Cortex of kidney (tissue), 1 donor: ENCODE results near the gene TMOD2.

Experiments
- DNase-seq: peaks from one replicate; lab custom pipeline; 2025; lab: John Stamatoyannopoulos, UW

TMOD2 gene

DNA sequence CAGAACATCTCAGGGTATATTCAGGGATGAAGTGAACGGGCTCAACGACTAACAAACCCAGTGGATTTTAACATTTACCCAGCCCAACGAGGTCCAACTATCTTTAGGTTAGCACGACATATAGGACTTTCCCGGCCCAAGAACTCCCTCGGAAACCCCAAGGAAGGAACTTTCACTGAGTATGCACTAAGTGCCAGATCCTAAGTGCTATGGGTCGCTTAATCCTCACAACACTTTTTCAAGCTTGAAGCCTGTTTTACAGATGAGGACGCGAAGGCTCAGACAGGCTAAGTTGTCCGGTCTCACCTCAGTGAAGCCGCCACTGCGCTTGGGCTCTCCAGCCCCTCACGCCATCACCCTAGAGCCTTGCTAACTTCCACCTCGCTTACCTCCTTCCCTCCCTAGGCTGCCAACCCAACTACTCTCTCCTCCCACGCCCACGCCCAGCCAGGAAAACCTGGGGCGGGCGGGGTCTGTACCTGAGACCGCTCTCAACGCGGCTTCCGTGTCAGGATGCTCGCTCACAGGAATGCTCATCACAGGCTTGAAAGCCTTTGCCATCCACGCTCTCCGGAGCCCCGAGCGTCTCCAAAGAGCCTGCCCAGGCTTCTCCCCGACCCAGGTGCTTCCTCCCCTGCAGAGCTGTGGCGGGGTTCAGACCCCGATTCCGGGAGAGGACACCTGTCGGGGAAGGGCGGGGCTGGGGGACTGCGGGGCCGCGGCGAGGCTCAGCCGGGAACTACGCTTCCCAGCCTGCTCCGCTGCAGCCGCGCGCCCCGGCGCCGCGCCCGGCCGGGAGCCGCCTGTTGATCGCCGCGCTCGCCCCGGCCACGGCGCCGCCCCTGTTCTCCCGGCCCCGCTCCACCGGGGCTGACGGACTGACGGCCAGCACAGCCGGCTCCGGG lies at the start of gene TMOD2:
Gene TMOD2, plus strand, starts transcription at position 806 of the 905 bp plus-strand sequence. CDS start 14,845 bp downstream, outside the sequence.
- DNase-seq = no peak

DNA sequence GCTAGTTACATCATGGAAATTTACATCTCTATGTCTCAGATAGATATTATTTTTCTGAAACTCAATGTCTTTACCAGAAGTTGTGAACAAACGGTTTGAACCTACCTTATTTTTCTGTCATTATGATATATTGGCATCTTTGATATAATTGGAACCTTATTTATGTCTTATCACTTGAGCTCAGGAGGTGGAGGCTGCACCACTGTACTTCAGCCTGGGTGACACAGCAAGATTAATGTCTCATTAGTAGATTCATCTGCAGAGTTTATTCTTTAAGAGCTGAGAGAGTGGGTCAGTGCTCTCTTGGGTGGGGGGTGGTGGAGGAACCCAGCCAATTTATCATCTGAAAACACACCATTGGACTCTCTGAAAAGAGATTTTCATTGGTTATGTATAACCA lies 48.7 kb upstream of the TMOD2 start:
- DNase-seq = no peak

DNA sequence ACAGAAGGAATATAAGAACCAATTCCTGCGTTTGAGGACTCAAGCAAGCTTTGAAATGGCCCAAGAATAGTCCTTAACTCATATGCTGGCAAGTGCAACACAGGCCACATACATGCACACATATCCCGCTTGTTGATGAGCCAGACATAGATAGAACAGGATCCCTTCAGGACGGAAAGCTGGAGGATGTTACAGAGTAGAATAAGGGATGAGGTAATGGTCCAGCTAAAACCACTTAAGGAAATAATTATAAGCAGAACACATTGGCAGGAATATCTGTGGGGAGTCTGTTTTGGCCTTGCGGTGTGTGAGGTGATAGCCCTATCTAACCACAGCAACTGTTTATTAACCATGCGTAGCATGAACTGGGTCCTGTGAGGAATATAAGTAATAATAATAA lies 45.1 kb upstream of the TMOD2 start:
- DNase-seq = no peak

DNA sequence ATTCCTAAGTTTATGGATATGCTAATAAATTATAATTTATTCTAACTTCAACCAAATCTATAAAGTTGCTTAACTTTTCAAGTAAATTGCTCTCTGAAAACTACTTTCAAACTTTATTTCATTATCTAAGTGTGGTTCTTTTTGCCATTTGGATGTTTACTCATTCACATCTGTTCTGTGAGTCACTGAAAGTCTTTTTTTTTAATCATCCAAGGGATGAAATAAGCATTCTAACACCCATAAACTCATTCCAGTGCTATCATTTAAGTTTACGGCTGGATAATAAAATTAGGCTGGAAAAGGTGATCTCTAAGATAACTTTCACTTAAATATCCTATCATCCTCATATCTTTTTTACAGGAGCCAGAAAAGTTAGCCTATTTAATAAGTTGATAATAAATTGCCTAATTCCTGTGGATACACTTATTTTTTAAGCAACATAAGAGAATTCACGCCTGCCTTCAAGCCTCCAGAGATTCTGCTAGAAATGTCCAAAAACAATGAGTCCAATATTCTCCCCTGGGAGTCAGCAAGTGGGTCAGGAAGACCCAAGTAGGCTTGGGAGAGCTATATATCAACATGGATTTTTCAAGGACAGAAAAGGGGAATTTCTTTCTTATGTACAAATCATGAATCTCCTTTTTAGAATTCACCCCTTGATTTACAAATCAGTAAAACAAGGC lies 44.3 kb upstream of the TMOD2 start:
- DNase-seq = no peak

DNA sequence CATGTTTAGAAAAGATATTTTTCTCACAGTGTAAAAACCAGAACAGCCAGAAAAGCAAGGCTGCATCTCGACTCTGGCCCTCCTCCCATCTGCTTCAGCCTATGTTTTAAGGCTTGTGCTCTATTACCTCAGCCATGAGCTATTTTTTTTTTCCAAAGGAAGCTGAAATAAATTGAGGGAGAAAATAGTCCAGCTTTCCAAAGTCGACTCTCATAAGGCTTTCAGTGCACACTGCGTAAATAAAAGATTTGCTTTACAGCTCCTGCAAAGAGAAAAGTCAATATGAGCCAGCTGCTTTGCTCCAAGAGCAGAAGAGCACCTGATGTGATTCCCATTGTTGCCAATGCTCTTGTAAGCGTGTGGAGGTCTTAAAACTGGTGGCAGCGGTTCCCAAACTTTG lies 43.4 kb upstream of the TMOD2 start:
- DNase-seq = no peak

DNA sequence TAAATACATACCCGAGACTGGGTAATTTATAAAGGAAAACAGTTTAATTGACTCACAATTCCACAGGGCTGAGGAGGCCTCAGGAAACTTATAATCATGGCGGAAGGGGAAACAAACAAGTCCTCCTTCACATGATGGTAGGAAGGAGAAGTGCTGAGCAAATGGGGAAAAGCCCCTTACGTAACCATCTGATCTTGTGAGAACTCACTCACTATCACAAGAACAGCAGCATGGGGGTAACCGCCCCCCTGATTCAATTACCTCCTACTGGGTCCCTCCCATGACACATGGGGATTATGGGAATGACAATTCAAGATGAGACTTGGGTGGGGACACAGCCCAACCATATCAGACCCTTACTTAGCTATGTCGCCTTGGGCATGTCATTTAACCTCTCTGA lies 42.4 kb upstream of the TMOD2 start:
- DNase-seq = no peak

DNA sequence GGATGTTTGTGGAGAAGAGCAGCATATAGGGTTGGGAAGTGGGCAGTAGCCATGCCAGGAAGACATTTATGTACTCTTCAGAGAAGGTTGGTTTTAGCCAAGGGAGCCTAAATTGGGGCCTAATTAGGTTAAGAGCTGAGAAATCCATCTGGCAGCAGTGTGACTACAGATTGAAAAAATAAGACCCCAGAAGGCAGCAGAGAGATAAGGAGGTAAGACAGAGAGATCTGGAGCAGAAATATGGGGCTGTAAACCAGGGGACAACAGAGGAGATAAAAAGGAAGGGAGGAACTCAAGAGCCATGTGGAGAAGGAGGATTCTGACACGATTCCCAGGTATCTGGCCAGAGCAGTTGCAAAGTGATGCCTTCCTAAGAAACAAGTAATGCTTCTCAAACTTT lies 37.2 kb upstream of the TMOD2 start:
- DNase-seq = no peak

DNA sequence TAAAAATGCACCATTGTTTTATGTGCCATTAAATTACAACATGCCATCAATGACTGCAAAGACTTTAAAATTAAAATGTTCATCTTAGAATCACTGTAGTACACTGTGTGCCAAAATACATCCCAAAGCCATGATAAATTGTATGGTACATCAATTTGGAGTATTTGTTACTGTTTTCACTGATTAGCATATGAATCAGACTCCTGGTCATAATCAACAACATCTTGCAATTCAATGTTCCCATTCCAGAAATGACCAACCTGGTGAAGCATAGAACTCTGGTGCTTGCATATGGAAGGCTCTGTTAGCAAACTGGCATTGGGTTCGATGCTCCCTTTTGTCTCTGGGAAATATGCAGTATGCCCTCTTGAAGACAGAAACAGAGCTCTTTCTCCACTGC lies 36.5 kb upstream of the TMOD2 start:
- no peak for DNase-seq

DNA sequence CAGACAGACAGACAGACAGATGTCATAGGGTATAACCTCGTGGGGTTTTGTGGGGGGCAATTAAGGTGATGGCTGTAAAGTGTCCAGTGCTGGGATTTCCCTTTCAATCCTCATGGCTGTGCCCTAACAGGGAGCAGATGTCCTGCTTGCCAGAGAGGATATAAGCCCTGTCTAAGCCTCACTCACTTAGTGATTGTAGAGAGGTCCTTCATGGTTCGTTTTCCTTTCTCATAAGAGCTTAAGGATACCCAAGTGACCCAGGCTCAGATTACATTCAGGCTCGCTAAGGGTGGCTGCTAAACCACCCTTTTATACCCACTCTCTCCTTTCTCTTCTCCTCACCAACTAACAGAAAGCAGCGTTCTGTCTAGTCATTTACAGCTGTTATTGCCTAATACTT lies 33.2 kb upstream of the TMOD2 start:
- no peak for DNase-seq

DNA sequence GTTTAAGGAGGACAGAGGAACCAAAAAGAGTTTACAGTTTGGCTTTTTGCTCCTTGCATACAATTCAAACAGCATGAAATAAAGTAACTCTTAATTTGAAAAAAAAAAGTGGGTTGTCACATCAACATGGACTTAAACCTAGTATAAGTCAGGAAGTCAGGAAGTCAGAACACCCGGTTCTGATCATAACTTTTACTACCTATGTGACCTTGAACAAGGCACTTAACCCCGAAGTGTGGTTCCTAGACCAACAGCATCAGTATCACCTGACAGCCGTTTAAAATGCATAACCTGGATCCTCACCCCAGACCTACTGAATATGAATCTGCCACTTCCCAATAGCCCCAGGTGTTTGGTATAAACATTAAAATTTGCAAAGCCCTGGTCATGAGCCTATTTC lies 32.7 kb upstream of the TMOD2 start:
- no peak for DNase-seq

DNA sequence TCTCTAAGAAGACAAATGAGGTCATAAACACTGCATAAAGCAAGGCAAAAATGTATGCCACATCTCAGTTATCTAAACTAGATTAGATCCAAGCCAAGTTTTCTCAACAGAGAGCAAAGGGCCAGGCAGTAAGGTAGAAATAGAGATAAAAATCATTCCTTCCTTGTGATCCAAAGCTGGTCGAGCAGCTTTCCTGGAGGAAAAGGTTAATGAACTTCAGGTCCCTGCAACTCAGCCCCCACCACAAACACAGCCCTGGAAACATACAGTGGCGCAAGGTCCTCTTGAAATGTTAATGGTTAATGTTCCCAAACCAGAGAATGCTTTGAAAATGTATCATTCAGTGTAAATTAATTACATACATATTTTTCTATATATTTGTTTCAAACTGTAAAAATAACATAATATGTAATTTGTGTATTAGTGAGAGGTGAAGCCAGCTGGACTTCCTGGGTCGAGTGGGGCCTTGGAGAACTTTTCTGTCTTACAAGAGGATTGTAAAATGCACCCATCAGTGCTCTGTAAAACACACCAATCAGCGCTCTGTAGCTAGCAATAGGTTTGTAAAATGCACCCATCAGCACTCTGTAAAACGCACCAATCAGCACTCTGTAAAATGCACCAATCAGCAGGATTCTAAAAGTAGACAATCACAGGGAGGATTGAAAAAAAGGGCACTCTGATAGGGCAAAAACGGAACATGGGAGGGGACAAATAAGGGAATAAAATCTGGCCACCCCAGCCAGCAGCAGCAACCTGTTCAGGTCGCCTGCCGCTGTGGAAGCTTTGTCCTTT lies 31.0 kb upstream of the TMOD2 start:
- no peak for DNase-seq

DNA sequence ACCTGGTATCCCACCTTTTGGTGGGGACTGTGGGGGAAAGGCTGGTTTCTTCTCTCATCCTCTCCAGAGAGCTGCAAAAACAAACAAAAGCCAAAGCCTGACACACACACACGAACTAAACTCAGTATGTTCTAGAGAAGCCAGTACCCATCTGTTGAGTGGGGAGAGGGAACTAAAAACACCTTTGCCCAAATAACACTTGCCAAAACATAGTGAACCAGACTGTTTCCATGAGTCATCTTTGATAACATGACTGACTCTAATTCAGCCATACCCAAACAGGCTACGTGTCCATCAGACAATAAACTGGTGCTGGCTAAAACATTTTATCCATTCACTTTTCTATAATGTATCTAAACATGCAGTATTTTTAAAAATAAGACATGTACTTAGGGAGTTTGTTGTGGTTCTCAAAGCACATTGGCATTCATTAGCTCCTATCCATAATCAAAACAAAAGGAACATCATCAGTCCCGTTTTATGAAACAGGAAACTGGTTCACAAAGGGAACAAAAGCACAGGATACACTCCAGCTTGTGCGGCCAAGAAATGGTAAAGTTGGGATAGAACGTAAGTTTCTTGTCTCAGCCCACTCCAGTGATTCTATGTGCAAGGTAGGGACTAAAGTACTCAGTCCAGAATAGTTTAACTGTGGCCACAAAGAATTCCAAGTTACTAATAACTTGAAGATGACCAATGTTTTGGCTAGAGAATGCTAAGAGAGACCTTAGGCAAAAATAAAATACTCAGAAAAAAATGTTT lies 30.0 kb upstream of the TMOD2 start:
- DNase-seq = no peak

DNA sequence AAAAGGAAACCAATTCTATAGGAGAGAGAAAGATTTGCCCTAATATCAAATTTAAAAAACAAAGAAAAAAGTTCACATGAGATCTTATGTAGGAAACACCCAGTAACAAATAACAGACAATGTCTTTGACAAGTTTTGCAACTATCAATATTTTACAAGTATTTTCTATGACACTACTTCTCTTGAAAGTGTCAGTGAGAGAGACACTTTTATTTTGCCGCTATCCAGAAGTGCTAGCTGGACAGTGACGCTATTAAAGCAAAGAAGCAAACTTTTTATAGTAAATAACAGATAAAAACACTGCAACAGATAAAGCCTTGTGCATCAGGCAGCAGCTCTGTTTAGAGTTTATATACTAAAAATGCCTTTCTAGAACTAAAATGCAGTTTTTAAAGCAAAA lies 27.2 kb upstream of the TMOD2 start:
- no peak for DNase-seq

DNA sequence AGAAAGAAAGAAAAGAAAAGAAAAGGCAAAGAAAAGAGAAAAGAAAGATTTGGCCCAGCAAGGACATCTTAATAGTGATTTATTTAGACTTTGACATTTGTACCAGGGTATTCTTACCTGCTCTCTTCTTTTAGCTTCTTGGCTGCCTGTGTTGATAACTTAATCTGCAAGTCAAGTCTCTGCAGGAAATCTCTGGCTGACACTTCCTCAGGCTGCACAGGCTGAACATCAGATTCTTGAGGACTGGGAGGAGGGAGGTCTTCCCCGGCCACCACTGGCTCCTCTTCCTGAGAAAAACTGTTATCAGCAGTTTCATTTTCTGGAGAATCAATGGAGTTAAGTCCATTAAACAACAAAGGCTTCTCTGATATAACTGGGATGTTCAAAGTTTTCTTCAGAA lies 26.7 kb upstream of the TMOD2 start:
- DNase-seq = no peak

DNA sequence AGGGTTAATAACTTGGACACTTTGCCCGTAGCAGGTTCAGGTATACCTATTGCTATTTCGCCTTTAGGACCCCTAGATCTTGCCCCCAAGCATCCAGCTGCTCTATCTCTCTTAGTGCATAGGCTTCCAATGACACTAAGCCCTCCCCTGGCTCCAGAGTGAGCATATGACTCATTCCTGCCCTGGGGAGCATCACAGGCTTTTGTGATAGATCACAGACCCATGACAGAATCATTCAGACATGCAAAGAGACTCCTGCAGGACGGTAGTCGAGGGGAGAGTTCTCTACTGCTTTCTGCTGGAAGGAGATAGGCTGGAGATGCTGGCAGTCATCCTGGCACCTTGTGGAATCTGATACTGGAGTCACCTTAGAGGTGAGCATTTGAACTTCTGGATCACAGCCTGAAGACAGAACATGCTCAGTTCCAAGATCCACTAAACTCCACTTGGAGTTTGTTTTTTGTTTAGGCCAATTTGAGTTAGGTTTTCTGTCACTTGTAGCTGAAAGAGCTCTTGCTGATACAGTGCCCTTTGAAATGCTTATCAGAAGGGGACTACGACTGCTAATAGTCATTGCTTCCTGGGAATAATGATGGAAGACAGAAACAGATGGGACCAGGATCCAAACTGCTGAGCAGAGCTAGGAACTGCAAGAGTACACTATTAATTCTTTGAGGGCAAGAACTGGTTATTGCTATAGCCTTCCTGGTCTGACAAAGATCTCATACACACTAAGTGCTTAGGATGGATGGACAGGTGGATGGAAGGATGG lies 24.9 kb upstream of the TMOD2 start:
- no peak for DNase-seq

DNA sequence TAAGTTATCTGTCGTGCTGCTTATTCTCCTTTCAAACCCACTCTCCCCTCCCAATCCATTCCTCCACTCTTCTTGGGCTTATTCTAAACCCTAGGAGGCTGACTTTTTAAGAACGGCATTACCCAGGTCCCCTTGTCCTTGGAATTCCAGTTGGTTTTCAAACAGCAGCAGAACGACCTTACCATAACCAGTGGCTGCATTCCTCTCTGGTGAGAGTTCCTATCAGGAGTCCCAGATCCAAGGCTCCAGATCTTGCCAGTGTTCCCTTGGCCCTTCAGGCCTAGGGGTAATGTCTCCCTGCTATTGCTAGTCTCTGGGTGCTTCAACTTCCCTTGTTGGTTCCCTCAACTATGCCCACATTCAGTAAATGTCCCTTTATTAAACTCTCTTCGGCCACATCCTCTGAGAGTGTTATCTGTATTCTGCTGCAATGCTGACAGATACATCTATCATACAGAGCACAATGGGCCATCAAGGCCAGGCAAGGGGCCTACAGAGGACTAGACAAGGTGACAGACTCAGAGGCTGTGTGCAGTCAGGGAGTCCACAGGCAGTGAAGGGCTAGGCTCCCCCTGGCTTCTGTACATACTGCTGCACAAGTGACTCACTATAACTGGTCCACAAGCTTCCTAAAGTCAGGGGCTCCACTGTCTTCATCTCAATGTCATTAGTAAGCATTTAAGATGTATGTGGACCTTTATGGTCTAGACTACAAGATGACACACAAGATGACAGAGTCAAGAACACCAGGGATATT lies 24.1 kb upstream of the TMOD2 start:
- DNase-seq = no peak

DNA sequence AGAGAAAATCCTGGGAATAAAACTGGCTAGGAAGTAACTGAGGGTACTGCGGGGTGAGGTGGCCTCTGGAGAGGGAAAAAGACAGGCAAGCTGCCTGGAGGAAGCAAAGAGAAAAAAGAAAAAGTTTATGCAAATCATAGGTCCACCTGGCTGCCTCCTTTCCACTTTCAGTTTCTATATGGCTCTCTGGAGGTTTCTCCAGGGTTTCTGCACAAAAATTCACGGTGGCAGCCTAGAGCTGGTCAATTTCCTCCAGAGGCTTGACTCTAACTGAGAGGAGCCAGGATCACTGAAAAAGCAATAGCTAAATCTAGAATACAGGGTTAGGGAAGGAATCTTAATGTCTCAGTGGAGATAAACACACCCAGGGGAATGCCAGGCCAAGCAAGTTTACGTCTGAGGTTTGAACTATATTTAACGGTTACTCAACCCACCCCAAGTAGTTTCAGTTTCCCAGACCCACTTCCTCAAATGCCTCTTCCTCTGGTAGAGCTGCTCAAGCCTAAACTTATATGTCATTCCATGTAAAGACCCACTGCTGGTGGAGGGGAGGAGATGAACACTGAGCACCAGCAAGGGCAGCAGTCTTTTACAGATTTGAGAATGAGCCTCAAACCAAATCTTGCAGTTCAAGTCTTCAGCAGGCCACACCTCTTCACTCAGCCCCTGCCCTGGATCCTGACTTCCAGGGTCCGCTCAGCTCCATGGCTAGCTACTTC lies 19.7 kb upstream of the TMOD2 start:
- no peak for DNase-seq

DNA sequence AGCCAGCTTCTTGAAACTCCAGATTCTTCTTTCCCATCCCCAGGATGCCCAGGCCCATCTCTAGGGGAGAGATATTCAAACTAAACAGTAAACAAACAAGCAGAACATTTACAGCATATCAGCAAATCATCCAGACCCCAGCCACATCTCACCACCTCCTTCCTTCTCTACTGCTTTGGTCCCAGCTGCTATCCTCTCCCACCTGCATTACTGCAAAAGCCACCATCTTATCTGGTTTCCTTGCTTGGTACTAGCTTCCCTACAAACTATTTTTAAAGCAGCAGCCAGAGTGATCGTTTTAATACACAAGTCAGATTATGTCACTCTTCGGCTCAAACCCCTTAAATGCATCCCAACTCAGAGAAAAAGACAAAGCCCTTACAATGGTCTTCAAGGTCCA lies 18.8 kb upstream of the TMOD2 start:
- no peak for DNase-seq

DNA sequence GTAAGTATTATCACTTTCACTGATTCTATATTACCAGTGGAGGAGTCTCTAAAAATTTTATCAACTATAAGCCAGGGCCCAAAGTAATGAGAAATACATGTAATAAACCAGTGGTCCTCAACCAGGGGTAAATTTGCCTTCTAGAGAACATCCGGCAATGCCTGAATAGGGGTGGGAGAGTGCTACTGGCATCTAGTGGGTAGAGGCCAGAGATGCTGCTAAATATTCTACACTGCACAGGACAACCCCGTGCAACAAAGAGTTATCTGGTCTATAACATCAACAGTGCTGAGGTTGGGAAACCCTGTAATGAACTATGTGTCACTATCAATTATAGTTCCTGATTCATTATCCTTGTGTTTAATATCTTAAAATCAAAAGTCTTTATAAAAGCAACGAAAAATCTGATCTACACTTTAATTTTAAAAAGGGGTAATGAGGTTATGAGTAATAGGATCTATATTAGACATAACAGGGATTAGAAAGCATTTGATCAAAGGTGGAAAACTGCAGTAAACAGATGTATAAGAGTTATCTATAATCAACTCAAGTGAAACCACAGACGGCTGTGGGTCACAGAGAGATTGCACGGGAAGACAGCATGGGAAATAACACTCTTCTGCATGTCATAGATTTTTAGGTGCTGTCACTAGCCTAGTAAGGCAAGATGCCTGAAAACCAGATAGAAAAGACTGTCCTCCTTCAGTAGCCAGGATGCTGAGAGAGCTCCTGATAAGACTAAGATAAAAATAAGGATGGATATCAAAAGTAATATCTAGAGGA lies 16.0 kb upstream of the TMOD2 start:
- DNase-seq = no peak
